ENCODE results near the gene KLF4.

GRCh38 chr9:107453479-107453878, 36.1 kb downstream of the KLF4 start:
- no peak for TF ChIP-seq CTCF (conservative IDR thresholded peaks at IDR 0.05; ENCODE audit: low read length)
- TF ChIP-seq EZH2phosphoT487 (IDR thresholded peaks at IDR 0.05; ENCODE audit: borderline replicate concordance, low read depth, low read length) = no peak
